Naive thymus-derived CD8-positive, alpha-beta T cell (primary cell): ENCODE measurements around the gene BEND3. TPM values are rescaled to one million over a fixed set of nuclear protein-coding genes. Genes with fewer than 3 reads are reported as not detected.

Source experiments
- polyA plus RNA-seq, 3 donors: library from polyadenylated mRNA; unstranded; fragments of 300-500 nt; fragmentation: Illumina TruSeq; gene quantifications; one replicate each; pipeline ENCODE4 v1.2.3, GENCODE V29; 2021
- total RNA-seq, 8 experiments: library from RNA in 2 of 8; stranded (reverse) in 2 of 8; gene quantifications; one replicate each; pipeline ENCODE4 v1.2.3 and lab custom pipeline; 2021 to 2026

BEND3 gene
- total and polyA plus RNA-seq, 5 experiments from 2014 or later, result 0.25 to 2.0 (median 0.71) TPM

Other genes starting within 250 kb of the BEND3 start
- gene CD24, start 140.8 kb downstream of the BEND3 start, total RNA-seq, result 1 to 10 TPM; 3.4 to 4.4 TPM
- under 1 TPM in 1 of 3 donors, not detected in 2; 0.70 TPM for gene CD24, start 140.8 kb downstream of the BEND3 start, polyA plus RNA-seq
- 10 to 100 TPM; 21.4 to 22.1 TPM for gene MTRES1, start 87.3 kb downstream of the BEND3 start, total RNA-seq
- gene MTRES1, start 87.3 kb downstream of the BEND3 start, polyA plus RNA-seq, result 10 to 100 TPM in 2 of 3 donors, 1 to 10 TPM in 1; 7.4 to 18.8 (median 17.0) TPM